ENCODE measurements around the gene NDUFS1.

- no peak for TF ChIP-seq CTCF (conservative IDR thresholded peaks at IDR 0.05 in 1 of 2, IDR thresholded peaks at IDR 0.05 in 1 of 2; ENCODE audit: extremely low read depth in 1 of 2, insufficient read depth in 1 of 2, low read depth in 1 of 2, low read length in 2 of 2)
- TF ChIP-seq EZH2 (IDR thresholded peaks at IDR 0.05; ENCODE audit: borderline replicate concordance, low read length), result no peak
Observed at GRCh38 chr2:206112846-206113547, 46.2 kb downstream of the NDUFS1 start.

All from mammary epithelial cell (primary cell).